Measurements from ENCODE around the gene BMERB1.
A peak's percentile ranks its signal among the peaks of the same experiment; 100 is the strongest.

BMERB1 gene

GRCh38 chr16:15506441-15506840 is 72.1 kb downstream of the BMERB1 start:
- DNase-seq, result no peak

- DNase-seq, result no peak
Measured at GRCh38 chr16:15507301-15507958, 73.0 kb downstream of the BMERB1 start.

GRCh38 chr16:15507959-15508627 is 73.7 kb downstream of the BMERB1 start:
- no peak for DNase-seq

GRCh38 chr16:15509051-15509592 is 74.7 kb downstream of the BMERB1 start:
- peak in 1 of 2 donors; percentile 20 for DNase-seq

GRCh38 chr16:15509593-15510535 is 75.5 kb downstream of the BMERB1 start:
- no peak for DNase-seq

GRCh38 chr16:15510992-15511391 is 76.6 kb downstream of the BMERB1 start:
- no peak for DNase-seq

- no peak for DNase-seq
Measured at GRCh38 chr16:15511759-15512487, 77.5 kb downstream of the BMERB1 start.

- DNase-seq, result no peak
Measured at GRCh38 chr16:15513156-15513555, 78.8 kb downstream of the BMERB1 start.

GRCh38 chr16:15515992-15516391 is 81.6 kb downstream of the BMERB1 start:
- DNase-seq, result no peak

GRCh38 chr16:15516609-15517008 is 82.2 kb downstream of the BMERB1 start:
- no peak for DNase-seq

- no peak for DNase-seq
Measured at GRCh38 chr16:15517743-15518377, 83.5 kb downstream of the BMERB1 start.

GRCh38 chr16:15518381-15519351 is 84.3 kb downstream of the BMERB1 start:
- no peak for DNase-seq

GRCh38 chr16:15519790-15520189 is 85.4 kb downstream of the BMERB1 start:
- no peak for DNase-seq

GRCh38 chr16:15521390-15521757 is 87.0 kb downstream of the BMERB1 start:
- no peak for DNase-seq

GRCh38 chr16:15521758-15522509 is 87.5 kb downstream of the BMERB1 start:
- no peak for DNase-seq

- peak in 1 of 2 donors; percentile 36 for DNase-seq
Measured at GRCh38 chr16:15523092-15523541, 88.7 kb downstream of the BMERB1 start.

GRCh38 chr16:15523939-15524338 is 89.6 kb downstream of the BMERB1 start:
- no peak for DNase-seq

- no peak for DNase-seq
Measured at GRCh38 chr16:15524966-15525365, 90.6 kb downstream of the BMERB1 start.

- DNase-seq, result no peak
Measured at GRCh38 chr16:15526097-15526496, 91.7 kb downstream of the BMERB1 start.

GRCh38 chr16:15526731-15527130 is 92.3 kb downstream of the BMERB1 start:
- DNase-seq, result no peak

Measured in CD4-positive, alpha-beta T cell treated with Interleukin-4 for 1 hour (primary cell).